NCI-H774 (cell line): ENCODE data around the gene MAGEB1.

Experiments used
- DNase-seq: peaks from one replicate; lab custom pipeline; 2025; lab: John Stamatoyannopoulos, UW

MAGEB1 gene

GRCh38 chrX:30296408-30297254, 49.7 kb downstream of the MAGEB1 start:
- no peak for DNase-seq

GRCh38 chrX:30301208-30301607, 54.3 kb downstream of the MAGEB1 start:
- DNase-seq: no peak
